Kidney epithelial cell (primary cell): Measurements from ENCODE around the gene FLAD1. TPM values are rescaled to one million over a fixed set of nuclear protein-coding genes. Genes with fewer than 3 reads are reported as not detected.

Source experiments
- DNase-seq: peaks from one replicate; pipeline ENCODE4 v3.0.0-alpha.2; 2010; ENCODE audit warnings: low read depth
- H3K27me3 ChIP-seq: 2 replicates; pipeline ENCODE4 v1.6.0; 2011; ENCODE audit warnings: low read length; ENCODE audit not compliant: control insufficient read depth, insufficient read depth
- H3K36me3 ChIP-seq: 2 replicates; pipeline ENCODE4 v1.5.1; 2011; ENCODE audit warnings: low read length; ENCODE audit not compliant: control insufficient read depth, insufficient read depth
- H3K4me3 ChIP-seq: 2 replicates; pipeline ENCODE4 v1.5.1; 2011; ENCODE audit warnings: low read depth, mild to moderate bottlenecking, control low read depth, low read length
- CTCF ChIP-seq: IDR thresholded peaks from 2 replicates; pipeline ENCODE4 v1.5.1; 2011; ENCODE audit warnings: mild to moderate bottlenecking, moderate library complexity, low read length, control low read depth, inconsistent platforms; ENCODE audit not compliant: insufficient read depth, poor library complexity, severe bottlenecking
- total RNA-seq: library from RNA; depleted of rRNA; stranded (reverse); fragments of >200 nt; gene quantifications from 2 replicates; pipeline ENCODE4 v1.2.3, GENCODE V29; 2015

The FLAD1 gene
- total RNA-seq, 1 donor from 2014 or later: 53.0 TPM

- TF ChIP-seq CTCF: no peak
- Histone ChIP-seq H3K27me3 (no peaks in the 10 kb centered on the region), H3K36me3 (peaks cover 4% of the 10 kb centered on the region), H3K4me3 (no peak overlapping the region)
- no peak for DNase-seq
These were observed 31.1 kb upstream of the FLAD1 start for GRCh38 chr1:154951901-154952657.

GRCh38 chr1:154952664-154953063 is 30.5 kb upstream of the FLAD1 start:
- Histone ChIP-seq H3K27me3 (no peaks in the 10 kb centered on the region), H3K36me3 (peaks cover 2% of the 10 kb centered on the region), H3K4me3 (no peak overlapping the region)
- DNase-seq: no peak
- TF ChIP-seq CTCF: no peak

DNA sequence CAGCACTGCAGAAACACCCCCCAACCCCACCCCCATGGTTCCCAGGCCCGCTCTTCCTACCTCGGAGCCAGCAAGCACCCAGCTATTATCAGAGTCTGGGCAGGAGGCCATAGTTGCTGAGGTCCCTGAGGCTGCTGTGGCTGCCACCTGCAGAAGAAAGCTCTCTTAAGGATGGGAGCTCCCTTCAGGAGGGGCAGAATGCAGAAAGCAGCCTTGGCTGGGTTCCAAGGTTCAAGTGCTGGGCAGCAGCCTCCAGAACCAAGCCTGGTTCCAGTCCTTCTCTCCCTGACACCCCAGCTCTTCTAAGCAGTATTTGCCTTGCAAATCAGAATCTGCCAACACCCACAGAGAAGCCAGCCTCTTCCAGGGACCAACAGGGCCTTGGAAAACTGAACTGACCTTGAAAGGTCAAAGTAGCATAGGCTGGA is 29.5 kb upstream of the FLAD1 start:
- DNase-seq: no peak
- Histone ChIP-seq H3K36me3 (no peaks in the 10 kb centered on the region), H3K4me3 (no peak overlapping the region), H3K27me3 (no peaks in the 10 kb centered on the region)
- no peak for TF ChIP-seq CTCF

DNA sequence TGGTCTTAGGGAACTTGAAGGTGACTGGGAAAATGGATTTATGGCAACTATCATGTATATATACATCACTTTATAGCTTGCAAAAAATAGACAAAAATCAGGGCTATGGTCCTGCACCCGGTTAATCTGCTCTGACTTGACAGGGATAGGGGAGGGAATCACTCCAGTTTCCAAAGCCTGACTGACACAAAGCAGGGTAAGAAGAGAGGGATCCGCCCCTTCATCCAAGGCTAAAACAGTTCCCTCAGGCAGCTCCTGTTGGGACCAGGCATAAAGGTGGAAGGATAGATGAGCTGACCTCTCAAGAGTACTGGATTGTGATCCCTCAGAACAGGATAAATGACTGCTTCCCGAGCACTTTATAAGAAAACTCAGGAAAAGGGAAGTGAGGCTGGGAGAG is 28.6 kb upstream of the FLAD1 start:
- Histone ChIP-seq H3K4me3 (no peak overlapping the region), H3K36me3 (peaks cover under 1% of the 10 kb centered on the region)
- TF ChIP-seq CTCF: no peak

GRCh38 chr1:154955039-154955717 is 28.0 kb upstream of the FLAD1 start:
- Histone ChIP-seq H3K36me3 (peaks cover 2% of the 10 kb centered on the region), H3K4me3 (peak overlapping the region; percentile 50), H3K27me3 (no peaks in the 10 kb centered on the region)
- peak; percentile 73 for DNase-seq
- no peak for TF ChIP-seq CTCF

More for the DNA sequence above, 28.6 kb upstream of the FLAD1 start:
- no peak for DNase-seq
- no peaks in the 10 kb centered on the region for H3K27me3 ChIP-seq
